Cardiac muscle cell (in vitro differentiated cells and primary cell): ENCODE measurements around the gene HEPN1. TPM values are rescaled to one million over a fixed set of nuclear protein-coding genes. Genes with fewer than 3 reads are reported as not detected.

ENCODE experiments used
- DNase-seq, 2 donors: peaks; one replicate each; pipeline versions ENCODE4 v3.0.0 to v3.0.0-alpha.2; 2010 to 2017; ENCODE audit warnings: low read depth in 1 of 2, low spot score in 1 of 2
- H3K27ac ChIP-seq: fragments of 200-600 bp; sonication (generic); 2 replicates; pipeline ENCODE4 v1.5.1; 2016
- H3K27me3 ChIP-seq: fragments of 200-600 bp; sonication (generic); 2 replicates; pipeline ENCODE4 v1.6.0; 2016; ENCODE audit warnings: control low read depth
- H3K36me3 ChIP-seq: fragments of 200-600 bp; sonication (generic); 2 replicates; pipeline ENCODE4 v1.5.1; 2016; ENCODE audit warnings: control low read depth
- H3K4me1 ChIP-seq: fragments of 200-600 bp; sonication (generic); 2 replicates; pipeline ENCODE4 v1.8.1; 2017; ENCODE audit warnings: low read depth, mild to moderate bottlenecking, mixed run types
- H3K4me3 ChIP-seq: fragments of 200-600 bp; sonication (generic); 2 replicates; pipeline ENCODE4 v1.5.1; 2016; ENCODE audit warnings: mild to moderate bottlenecking
- H3K9me3 ChIP-seq: fragments of 200-600 bp; sonication (generic); 2 replicates; pipeline ENCODE4 v1.5.1; 2017; ENCODE audit warnings: low read depth, mild to moderate bottlenecking, control low read depth
- CTCF ChIP-seq: IDR thresholded peaks from 2 replicates; pipeline ENCODE4 v1.5.1; 2012; ENCODE audit warnings: low read depth, mild to moderate bottlenecking, low read length
- polyA plus RNA-seq: library from polyadenylated mRNA; unstranded; fragments of >200 nt; fragmentation: Nextera tagmentation; extraction: Ambion mirVana; gene quantifications from 2 replicates; pipeline ENCODE4 v1.2.1, GENCODE V29; 2016
- total RNA-seq: library from RNA; depleted of rRNA; stranded (reverse); fragments of >200 nt; gene quantifications from 2 replicates; pipeline ENCODE4 v1.2.3, GENCODE V29; 2016

Gene HEPN1
- total and polyA plus RNA-seq, 2 experiments from 2014 or later, result not detected

GRCh38 chr11:124897674-124898262 is 21.3 kb upstream of the HEPN1 start, which contains the start of gene ROBO4:
ROBO4 (minus strand) TSS chr11:124897865; CDS start chr11:124897795, 70 bp downstream.
- peak in 1 of 2 donors; percentile 13 for DNase-seq
- no peaks in the 10 kb centered on the region for H3K4me1 ChIP-seq
- H3K27ac ChIP-seq, result no peak within 1 kb of the TSS

GRCh38 chr11:124898263-124898680 is 20.8 kb upstream of the HEPN1 start:
- H3K27me3 ChIP-seq, result peaks cover 16% of the 10 kb centered on the region
- H3K4me3 ChIP-seq, result no peak overlapping the region
- H3K27ac ChIP-seq, result no peak overlapping the region
- peak; percentile 16 for TF ChIP-seq CTCF
- peak in 1 of 2 donors; percentile 90 for DNase-seq
- no peaks in the 10 kb centered on the region for H3K4me1 ChIP-seq
- H3K36me3 ChIP-seq, result no peaks in the 10 kb centered on the region
- no peaks in the 10 kb centered on the region for H3K9me3 ChIP-seq

More at GRCh38 chr11:124897674-124898262, 21.3 kb upstream of the HEPN1 start, which contains the start of gene ROBO4:
- Histone ChIP-seq H3K27me3 (peaks cover 16% of the 10 kb centered on the region), H3K9me3 (no peaks in the 10 kb centered on the region), H3K4me3 (no peak within 1 kb of the TSS), H3K36me3 (no peaks in the 10 kb centered on the region)
- no peak for TF ChIP-seq CTCF

- Histone ChIP-seq H3K9me3 (no peaks in the 10 kb centered on the region), H3K4me3 (no peak overlapping the region), H3K27ac (no peak overlapping the region), H3K36me3 (no peaks in the 10 kb centered on the region), H3K27me3 (peaks cover 20% of the 10 kb centered on the region), H3K4me1 (no peaks in the 10 kb centered on the region)
- peak in 1 of 2 donors; percentile 91 for DNase-seq
- TF ChIP-seq CTCF, result no peak
Measured at GRCh38 chr11:124898711-124899110, 20.3 kb upstream of the HEPN1 start.

- peaks cover 27% of the 10 kb centered on the region for H3K27me3 ChIP-seq
- no peak overlapping the region for H3K27ac ChIP-seq
- H3K4me1 ChIP-seq, result no peaks in the 10 kb centered on the region
- DNase-seq, result no peak
- TF ChIP-seq CTCF, result no peak
- no peaks in the 10 kb centered on the region for H3K36me3 ChIP-seq
- H3K4me3 ChIP-seq, result no peak overlapping the region
- no peaks in the 10 kb centered on the region for H3K9me3 ChIP-seq
Measured at GRCh38 chr11:124899383-124900145, 19.5 kb upstream of the HEPN1 start.

DNA sequence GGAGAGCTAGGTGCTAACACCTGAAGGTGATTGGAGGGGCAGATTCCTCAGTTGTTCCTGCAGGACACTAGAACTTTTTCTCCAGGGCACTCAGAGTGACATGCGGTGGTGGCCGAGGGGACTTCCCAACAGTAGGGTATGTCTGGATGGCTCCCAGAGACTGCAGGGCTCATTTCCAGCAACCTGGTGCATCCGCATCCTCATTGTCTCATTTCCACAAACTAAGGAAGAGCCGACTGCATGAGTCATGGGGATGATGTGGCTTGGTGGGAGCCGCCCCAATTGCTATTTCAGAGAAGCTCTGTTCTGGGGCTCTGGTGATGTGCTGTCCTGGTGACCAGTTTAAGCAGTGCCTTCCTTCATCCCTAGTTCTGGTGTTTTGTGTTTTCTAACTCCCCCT is 18.6 kb upstream of the HEPN1 start:
- Histone ChIP-seq H3K27ac (no peak overlapping the region), H3K27me3 (peaks cover 30% of the 10 kb centered on the region), H3K4me3 (no peak overlapping the region), H3K36me3 (no peaks in the 10 kb centered on the region), H3K4me1 (no peaks in the 10 kb centered on the region), H3K9me3 (no peaks in the 10 kb centered on the region)
- no peak for TF ChIP-seq CTCF
- DNase-seq, result peak in 1 of 2 donors; percentile 78
